ENCODE measurements around the gene IKBKE.

GRCh38 chr1:206468571-206468970, 1.7 kb upstream of the IKBKE start:
- TF ChIP-seq POLR2A (IDR thresholded peaks at IDR 0.05; ENCODE audit: low read depth, low read length): no peak
- no peak for TF ChIP-seq POLR2AphosphoS5 (IDR thresholded peaks at IDR 0.05; ENCODE audit: low read depth, low read length)
